ENCODE results near the gene ANKLE2. TPM values are rescaled to one million over a fixed set of nuclear protein-coding genes. Genes with fewer than 3 reads are reported as not detected.

ANKLE2 gene
- total and polyA plus RNA-seq, 2 of the 8 experiments (the other 6 are each of a cell fraction or from before 2014, with no cell fraction given), result 41.0 to 64.9 TPM

- TF ChIP-seq, protein P1, sequence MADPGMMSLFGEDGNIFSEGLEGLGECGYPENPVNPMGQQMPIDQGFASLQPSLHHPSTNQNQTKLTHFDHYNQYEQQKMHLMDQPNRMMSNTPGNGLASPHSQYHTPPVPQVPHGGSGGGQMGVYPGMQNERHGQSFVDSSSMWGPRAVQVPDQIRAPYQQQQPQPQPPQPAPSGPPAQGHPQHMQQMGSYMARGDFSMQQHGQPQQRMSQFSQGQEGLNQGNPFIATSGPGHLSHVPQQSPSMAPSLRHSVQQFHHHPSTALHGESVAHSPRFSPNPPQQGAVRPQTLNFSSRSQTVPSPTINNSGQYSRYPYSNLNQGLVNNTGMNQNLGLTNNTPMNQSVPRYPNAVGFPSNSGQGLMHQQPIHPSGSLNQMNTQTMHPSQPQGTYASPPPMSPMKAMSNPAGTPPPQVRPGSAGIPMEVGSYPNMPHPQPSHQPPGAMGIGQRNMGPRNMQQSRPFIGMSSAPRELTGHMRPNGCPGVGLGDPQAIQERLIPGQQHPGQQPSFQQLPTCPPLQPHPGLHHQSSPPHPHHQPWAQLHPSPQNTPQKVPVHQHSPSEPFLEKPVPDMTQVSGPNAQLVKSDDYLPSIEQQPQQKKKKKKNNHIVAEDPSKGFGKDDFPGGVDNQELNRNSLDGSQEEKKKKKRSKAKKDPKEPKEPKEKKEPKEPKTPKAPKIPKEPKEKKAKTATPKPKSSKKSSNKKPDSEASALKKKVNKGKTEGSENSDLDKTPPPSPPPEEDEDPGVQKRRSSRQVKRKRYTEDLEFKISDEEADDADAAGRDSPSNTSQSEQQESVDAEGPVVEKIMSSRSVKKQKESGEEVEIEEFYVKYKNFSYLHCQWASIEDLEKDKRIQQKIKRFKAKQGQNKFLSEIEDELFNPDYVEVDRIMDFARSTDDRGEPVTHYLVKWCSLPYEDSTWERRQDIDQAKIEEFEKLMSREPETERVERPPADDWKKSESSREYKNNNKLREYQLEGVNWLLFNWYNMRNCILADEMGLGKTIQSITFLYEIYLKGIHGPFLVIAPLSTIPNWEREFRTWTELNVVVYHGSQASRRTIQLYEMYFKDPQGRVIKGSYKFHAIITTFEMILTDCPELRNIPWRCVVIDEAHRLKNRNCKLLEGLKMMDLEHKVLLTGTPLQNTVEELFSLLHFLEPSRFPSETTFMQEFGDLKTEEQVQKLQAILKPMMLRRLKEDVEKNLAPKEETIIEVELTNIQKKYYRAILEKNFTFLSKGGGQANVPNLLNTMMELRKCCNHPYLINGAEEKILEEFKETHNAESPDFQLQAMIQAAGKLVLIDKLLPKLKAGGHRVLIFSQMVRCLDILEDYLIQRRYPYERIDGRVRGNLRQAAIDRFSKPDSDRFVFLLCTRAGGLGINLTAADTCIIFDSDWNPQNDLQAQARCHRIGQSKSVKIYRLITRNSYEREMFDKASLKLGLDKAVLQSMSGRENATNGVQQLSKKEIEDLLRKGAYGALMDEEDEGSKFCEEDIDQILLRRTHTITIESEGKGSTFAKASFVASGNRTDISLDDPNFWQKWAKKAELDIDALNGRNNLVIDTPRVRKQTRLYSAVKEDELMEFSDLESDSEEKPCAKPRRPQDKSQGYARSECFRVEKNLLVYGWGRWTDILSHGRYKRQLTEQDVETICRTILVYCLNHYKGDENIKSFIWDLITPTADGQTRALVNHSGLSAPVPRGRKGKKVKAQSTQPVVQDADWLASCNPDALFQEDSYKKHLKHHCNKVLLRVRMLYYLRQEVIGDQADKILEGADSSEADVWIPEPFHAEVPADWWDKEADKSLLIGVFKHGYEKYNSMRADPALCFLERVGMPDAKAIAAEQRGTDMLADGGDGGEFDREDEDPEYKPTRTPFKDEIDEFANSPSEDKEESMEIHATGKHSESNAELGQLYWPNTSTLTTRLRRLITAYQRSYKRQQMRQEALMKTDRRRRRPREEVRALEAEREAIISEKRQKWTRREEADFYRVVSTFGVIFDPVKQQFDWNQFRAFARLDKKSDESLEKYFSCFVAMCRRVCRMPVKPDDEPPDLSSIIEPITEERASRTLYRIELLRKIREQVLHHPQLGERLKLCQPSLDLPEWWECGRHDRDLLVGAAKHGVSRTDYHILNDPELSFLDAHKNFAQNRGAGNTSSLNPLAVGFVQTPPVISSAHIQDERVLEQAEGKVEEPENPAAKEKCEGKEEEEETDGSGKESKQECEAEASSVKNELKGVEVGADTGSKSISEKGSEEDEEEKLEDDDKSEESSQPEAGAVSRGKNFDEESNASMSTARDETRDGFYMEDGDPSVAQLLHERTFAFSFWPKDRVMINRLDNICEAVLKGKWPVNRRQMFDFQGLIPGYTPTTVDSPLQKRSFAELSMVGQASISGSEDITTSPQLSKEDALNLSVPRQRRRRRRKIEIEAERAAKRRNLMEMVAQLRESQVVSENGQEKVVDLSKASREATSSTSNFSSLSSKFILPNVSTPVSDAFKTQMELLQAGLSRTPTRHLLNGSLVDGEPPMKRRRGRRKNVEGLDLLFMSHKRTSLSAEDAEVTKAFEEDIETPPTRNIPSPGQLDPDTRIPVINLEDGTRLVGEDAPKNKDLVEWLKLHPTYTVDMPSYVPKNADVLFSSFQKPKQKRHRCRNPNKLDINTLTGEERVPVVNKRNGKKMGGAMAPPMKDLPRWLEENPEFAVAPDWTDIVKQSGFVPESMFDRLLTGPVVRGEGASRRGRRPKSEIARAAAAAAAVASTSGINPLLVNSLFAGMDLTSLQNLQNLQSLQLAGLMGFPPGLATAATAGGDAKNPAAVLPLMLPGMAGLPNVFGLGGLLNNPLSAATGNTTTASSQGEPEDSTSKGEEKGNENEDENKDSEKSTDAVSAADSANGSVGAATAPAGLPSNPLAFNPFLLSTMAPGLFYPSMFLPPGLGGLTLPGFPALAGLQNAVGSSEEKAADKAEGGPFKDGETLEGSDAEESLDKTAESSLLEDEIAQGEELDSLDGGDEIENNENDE (IDR thresholded peaks at IDR 0.05; ENCODE audit: insufficient replicate concordance, low read length), result no peak
- TF ChIP-seq ASH2L (IDR thresholded peaks at IDR 0.05; ENCODE audit: low read length) (no peak), JUND (IDR thresholded peaks at IDR 0.05; ENCODE audit: low read length) (no peak), KDM4A (IDR thresholded peaks at IDR 0.05; ENCODE audit: low read depth, low read length, severe bottlenecking) (no peak)
Observed at GRCh38 chr12:132743831-132744230, 17.8 kb downstream of the ANKLE2 start (continued).

Data from H1 (cell line).